Progenitor cell of endocrine pancreas (in vitro differentiated cells): Measurements from ENCODE around the gene ARID1B. TPM values are rescaled to one million over a fixed set of nuclear protein-coding genes. Genes with fewer than 3 reads are reported as not detected.

Experiments
- DNase-seq: peaks from one replicate; pipeline ENCODE4 v3.0.0; 2021; ENCODE audit warnings: low spot score; ENCODE audit not compliant: unreplicated experiment
- H3K27ac Mint-ChIP-seq: 2 replicates; pipeline ENCODE4 v1.8.0; 2021; ENCODE audit warnings: mild to moderate bottlenecking, moderate library complexity, mixed read lengths
- H3K27me3 Mint-ChIP-seq: 2 replicates; pipeline ENCODE4 v1.8.0; 2021; ENCODE audit warnings: mixed read lengths
- H3K36me3 Mint-ChIP-seq: 2 replicates; pipeline ENCODE4 v1.8.0; 2022; ENCODE audit warnings: mixed read lengths; ENCODE audit not compliant: insufficient read depth
- H3K4me1 Mint-ChIP-seq: 2 replicates; pipeline ENCODE4 v1.8.0; 2021; ENCODE audit warnings: low read depth, mixed read lengths
- H3K4me3 Mint-ChIP-seq: 2 replicates; pipeline ENCODE4 v1.8.0; 2021; ENCODE audit warnings: low read depth, mild to moderate bottlenecking, moderate library complexity, mixed read lengths
- H3K9me3 Mint-ChIP-seq: 2 replicates; pipeline ENCODE4 v1.8.0; 2021; ENCODE audit warnings: low read depth, mixed read lengths
- total RNA-seq: library from RNA; stranded (reverse); gene quantifications from 2 replicates; pipeline ENCODE4 v1.2.1, GENCODE V29; 2021
- TF ChIP-seq, protein P1 (sequence below): fragments of 200-600 bp; sonication (generic); IDR thresholded peaks from one replicate; pipeline ENCODE4 v1.5.0; 2021; ENCODE audit warnings: antibody characterized with exemption, mild to moderate bottlenecking; ENCODE audit not compliant: unreplicated experiment

Gene ARID1B
- total RNA-seq, 1 donor from 2014 or later: 152 TPM

- DNase-seq: no peak
- TF ChIP-seq, protein P1, sequence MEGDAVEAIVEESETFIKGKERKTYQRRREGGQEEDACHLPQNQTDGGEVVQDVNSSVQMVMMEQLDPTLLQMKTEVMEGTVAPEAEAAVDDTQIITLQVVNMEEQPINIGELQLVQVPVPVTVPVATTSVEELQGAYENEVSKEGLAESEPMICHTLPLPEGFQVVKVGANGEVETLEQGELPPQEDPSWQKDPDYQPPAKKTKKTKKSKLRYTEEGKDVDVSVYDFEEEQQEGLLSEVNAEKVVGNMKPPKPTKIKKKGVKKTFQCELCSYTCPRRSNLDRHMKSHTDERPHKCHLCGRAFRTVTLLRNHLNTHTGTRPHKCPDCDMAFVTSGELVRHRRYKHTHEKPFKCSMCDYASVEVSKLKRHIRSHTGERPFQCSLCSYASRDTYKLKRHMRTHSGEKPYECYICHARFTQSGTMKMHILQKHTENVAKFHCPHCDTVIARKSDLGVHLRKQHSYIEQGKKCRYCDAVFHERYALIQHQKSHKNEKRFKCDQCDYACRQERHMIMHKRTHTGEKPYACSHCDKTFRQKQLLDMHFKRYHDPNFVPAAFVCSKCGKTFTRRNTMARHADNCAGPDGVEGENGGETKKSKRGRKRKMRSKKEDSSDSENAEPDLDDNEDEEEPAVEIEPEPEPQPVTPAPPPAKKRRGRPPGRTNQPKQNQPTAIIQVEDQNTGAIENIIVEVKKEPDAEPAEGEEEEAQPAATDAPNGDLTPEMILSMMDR: no peak
- Mint-ChIP-seq H3K4me3 (no peak overlapping the region), H3K4me1 (peaks cover 6% of the 10 kb centered on the region), H3K27me3 (no peaks in the 10 kb centered on the region), H3K36me3 (no peaks in the 10 kb centered on the region), H3K9me3 (peaks cover 10% of the 10 kb centered on the region), H3K27ac (no peak overlapping the region)
Measured at GRCh38 chr6:156740604-156741003, 36.6 kb upstream of the ARID1B start.

- no peaks in the 10 kb centered on the region for H3K27me3 Mint-ChIP-seq
- H3K36me3 Mint-ChIP-seq: no peaks in the 10 kb centered on the region
- peaks cover 10% of the 10 kb centered on the region for H3K9me3 Mint-ChIP-seq
- peaks cover 6% of the 10 kb centered on the region for H3K4me1 Mint-ChIP-seq
- TF ChIP-seq, protein P1: no peak
- DNase-seq: no peak
- H3K4me3 Mint-ChIP-seq: no peak overlapping the region
- H3K27ac Mint-ChIP-seq: no peak overlapping the region
Measured at GRCh38 chr6:156741287-156742073, 35.7 kb upstream of the ARID1B start.

GRCh38 chr6:156747715-156748114 lies 29.5 kb upstream of the ARID1B start:
- Mint-ChIP-seq H3K27ac (no peak overlapping the region), H3K4me3 (no peak overlapping the region), H3K9me3 (no peaks in the 10 kb centered on the region), H3K27me3 (peaks cover 13% of the 10 kb centered on the region), H3K4me1 (peaks cover under 1% of the 10 kb centered on the region), H3K36me3 (no peaks in the 10 kb centered on the region)
- no peak for DNase-seq
- TF ChIP-seq, protein P1: no peak

DNA sequence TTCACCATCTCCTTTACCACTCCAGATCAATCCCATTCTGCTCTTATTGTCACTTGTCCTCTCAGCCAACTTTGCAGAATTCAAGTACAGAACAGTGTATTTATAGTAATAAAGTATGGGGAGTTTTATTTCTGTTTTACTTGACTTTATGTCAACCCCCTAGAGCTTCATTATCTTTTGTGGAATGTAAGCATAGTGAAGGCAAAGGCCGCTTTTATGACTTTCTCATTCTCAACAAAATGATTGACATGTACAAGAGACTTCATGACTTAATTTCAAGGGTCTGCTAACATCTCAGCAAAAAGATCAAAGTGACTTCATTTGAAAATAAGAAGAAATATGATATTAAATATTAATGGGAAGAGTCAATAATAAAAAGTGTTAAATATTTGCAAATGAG lies 28.7 kb upstream of the ARID1B start:
- H3K36me3 Mint-ChIP-seq: no peaks in the 10 kb centered on the region
- H3K4me1 Mint-ChIP-seq: peaks cover 4% of the 10 kb centered on the region
- no peak for DNase-seq
- TF ChIP-seq, protein P1: no peak
- H3K27ac Mint-ChIP-seq: no peak overlapping the region
- peaks cover 13% of the 10 kb centered on the region for H3K27me3 Mint-ChIP-seq
- no peaks in the 10 kb centered on the region for H3K9me3 Mint-ChIP-seq
- no peak overlapping the region for H3K4me3 Mint-ChIP-seq

DNA sequence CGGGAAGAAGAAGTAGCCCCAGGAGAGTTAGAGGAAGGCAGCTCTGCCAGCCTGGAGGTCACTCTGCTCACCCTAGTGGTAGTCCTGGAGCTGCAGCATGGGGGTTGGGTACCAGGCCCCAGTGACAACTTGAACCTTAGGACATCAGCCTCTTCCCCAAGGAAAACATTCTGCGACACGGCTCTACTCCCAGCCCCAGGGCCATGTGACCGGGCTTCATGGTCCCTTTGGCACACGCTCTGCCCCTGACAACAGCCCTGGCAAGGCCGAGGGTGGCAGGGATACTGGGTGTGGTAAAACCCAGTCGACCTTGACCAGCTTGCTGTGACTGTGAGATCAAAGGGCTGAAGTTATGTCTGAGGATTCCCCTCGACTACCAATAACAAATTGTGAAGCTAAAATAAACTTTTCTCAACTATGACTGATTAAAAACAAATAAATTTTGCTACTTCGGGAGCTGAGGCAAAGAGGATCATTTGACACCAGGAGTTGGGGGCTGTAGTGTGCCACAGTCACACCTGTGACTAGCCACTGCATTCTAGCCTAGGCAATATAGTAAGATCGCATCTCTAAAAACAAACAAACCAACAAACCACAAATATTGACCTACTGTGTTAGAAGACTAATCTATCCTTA lies 24.4 kb upstream of the ARID1B start:
- Mint-ChIP-seq H3K27me3 (peaks cover 16% of the 10 kb centered on the region), H3K36me3 (no peaks in the 10 kb centered on the region), H3K4me3 (no peak overlapping the region), H3K27ac (no peak overlapping the region), H3K9me3 (no peaks in the 10 kb centered on the region), H3K4me1 (peaks cover 4% of the 10 kb centered on the region)
- no peak for DNase-seq
- TF ChIP-seq, protein P1: peak; percentile 18
